ENCODE data around the gene ICAM1. TPM values are rescaled to one million over a fixed set of nuclear protein-coding genes. Genes with fewer than 3 reads are reported as not detected.

Gene ICAM1
- total and polyA plus RNA-seq, 10 of the 15 experiments (the other 5 are each of a cell fraction or from before 2014, with no cell fraction given): 7.6 to 115 (median 60.2) TPM

GRCh38 chr19:10278935-10279334 is 8.0 kb downstream of the ICAM1 start:
- H3K9ac ChIP-seq (ENCODE audit: control insufficient read depth, insufficient read depth, low read length): no peak overlapping the region
- ATAC-seq: no peak
- H3K27me3 ChIP-seq (replicated peaks in 1 of 2; ENCODE audit: control insufficient read depth in 2 of 2, insufficient read depth in 2 of 2, low read length in 1 of 2): no peaks in the 10 kb centered on the region
- peak overlapping the region; percentile 4; the same call in 1 of the 2 replicates for H3K4me2 ChIP-seq (ENCODE audit: control insufficient read depth, insufficient read depth)
- WGBS (ENCODE audit: insufficient coverage, insufficient replicate concordance, low lambda C conversion rate, missing lambda C conversion rate): 31% methylated on average over 1 of the region's 1 CpG
- in situ Hi-C loops (cut with MboI) (no loop called here), intact Hi-C loops (cut with micrococcal nuclease; ENCODE audit: unreplicated experiment) (no loop called here)
- POLR2A ChIA-PET: interaction anchor here (1.1 to 1.8 kb wide), 2 partner anchors 8 to 10 kb away, joined by 4 to 6 read pairs; partner anchors contain the start of genes ICAM1 and ICAM5
- BruUV-seq (replicated peaks): no TSS peak
- peaks cover 44% of the 10 kb centered on the region for H3K79me2 ChIP-seq (ENCODE audit: control insufficient read depth, insufficient read depth, low read length)
- peaks cover 24 to 26% of the 10 kb centered on the region in 2 experiments; a peak in 3 of 4 replicates for H3K36me3 ChIP-seq (ENCODE audit: control insufficient read depth in 2 of 2, insufficient read depth in 2 of 2, low read length in 1 of 2)
- SMC1A ChIA-PET (ENCODE audit: uncharacterized antibody, unreplicated experiment): interaction anchor here (0.9 to 3.1 kb wide), 4 partner anchors 10 to 479 kb away, joined by 3 to 17 read pairs (median 9); partner anchors contain the start of gene ICAM5
- no peak overlapping the region for H3K27ac ChIP-seq (ENCODE audit: control insufficient read depth, insufficient read depth)
- peak overlapping the region; percentile 47 for H3K4me3 ChIP-seq
- no peak overlapping the region for H2AFZ ChIP-seq (ENCODE audit: control insufficient read depth, low read depth, low read length)
- CTCF ChIA-PET: interaction anchor here (1.0 to 2.8 kb wide), 4 partner anchors 10 to 112 kb away, joined by 4 to 11 read pairs (median 6); partner anchors contain the start of gene ICAM5
- peaks cover 5% of the 10 kb centered on the region for H3K4me1 ChIP-seq (ENCODE audit: control insufficient read depth, insufficient read depth, low read length)
- FAIRE-seq: no peak
- DNase-seq (ENCODE audit: low read depth, low spot score): no peak
- RAD21 ChIA-PET (ENCODE audit: unreplicated experiment): interaction anchor here (1.1 to 1.8 kb wide), 2 partner anchors 10 to 112 kb away, joined by 4 to 7 read pairs; partner anchors contain the start of gene ICAM5
- no peaks in the 10 kb centered on the region for H3K9me3 ChIP-seq (replicated peaks; ENCODE audit: control insufficient read depth, insufficient read depth, low read length)
- H4K20me1 ChIP-seq (ENCODE audit: control insufficient read depth, insufficient read depth): peaks cover 4% of the 10 kb centered on the region; the same call in 1 of the 2 replicates
- no peak for TF ChIP-seq TCF12 (IDR thresholded peaks at IDR 0.05; ENCODE audit: low read depth, low read length)
- TF ChIP-seq RAD51 (IDR thresholded peaks at IDR 0.05): no peak
- TF ChIP-seq RAD21 (IDR thresholded peaks at IDR 0.05; ENCODE audit: insufficient read depth, low read depth, low read length): no peak
- no peak for TF ChIP-seq POLR2AphosphoS2 (IDR thresholded peaks at IDR 0.05; ENCODE audit: low read depth, low read length)
- TF ChIP-seq, protein P1, sequence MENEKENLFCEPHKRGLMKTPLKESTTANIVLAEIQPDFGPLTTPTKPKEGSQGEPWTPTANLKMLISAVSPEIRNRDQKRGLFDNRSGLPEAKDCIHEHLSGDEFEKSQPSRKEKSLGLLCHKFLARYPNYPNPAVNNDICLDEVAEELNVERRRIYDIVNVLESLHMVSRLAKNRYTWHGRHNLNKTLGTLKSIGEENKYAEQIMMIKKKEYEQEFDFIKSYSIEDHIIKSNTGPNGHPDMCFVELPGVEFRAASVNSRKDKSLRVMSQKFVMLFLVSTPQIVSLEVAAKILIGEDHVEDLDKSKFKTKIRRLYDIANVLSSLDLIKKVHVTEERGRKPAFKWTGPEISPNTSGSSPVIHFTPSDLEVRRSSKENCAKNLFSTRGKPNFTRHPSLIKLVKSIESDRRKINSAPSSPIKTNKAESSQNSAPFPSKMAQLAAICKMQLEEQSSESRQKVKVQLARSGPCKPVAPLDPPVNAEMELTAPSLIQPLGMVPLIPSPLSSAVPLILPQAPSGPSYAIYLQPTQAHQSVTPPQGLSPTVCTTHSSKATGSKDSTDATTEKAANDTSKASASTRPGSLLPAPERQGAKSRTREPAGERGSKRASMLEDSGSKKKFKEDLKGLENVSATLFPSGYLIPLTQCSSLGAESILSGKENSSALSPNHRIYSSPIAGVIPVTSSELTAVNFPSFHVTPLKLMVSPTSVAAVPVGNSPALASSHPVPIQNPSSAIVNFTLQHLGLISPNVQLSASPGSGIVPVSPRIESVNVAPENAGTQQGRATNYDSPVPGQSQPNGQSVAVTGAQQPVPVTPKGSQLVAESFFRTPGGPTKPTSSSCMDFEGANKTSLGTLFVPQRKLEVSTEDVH (IDR thresholded peaks at IDR 0.05; ENCODE audit: low read depth, partially characterized antibody): no peak
- TF ChIP-seq SMAD5 (IDR thresholded peaks at IDR 0.05; ENCODE audit: low read depth): no peak
- no peak for TF ChIP-seq DPF2 (IDR thresholded peaks at IDR 0.05)
- no peak for TF ChIP-seq ZZZ3 (IDR thresholded peaks at IDR 0.05; ENCODE audit: control insufficient read depth, insufficient read length, low read depth)
- no peak for TF ChIP-seq JUNB (IDR thresholded peaks at IDR 0.05)
- TF ChIP-seq, protein P2, sequence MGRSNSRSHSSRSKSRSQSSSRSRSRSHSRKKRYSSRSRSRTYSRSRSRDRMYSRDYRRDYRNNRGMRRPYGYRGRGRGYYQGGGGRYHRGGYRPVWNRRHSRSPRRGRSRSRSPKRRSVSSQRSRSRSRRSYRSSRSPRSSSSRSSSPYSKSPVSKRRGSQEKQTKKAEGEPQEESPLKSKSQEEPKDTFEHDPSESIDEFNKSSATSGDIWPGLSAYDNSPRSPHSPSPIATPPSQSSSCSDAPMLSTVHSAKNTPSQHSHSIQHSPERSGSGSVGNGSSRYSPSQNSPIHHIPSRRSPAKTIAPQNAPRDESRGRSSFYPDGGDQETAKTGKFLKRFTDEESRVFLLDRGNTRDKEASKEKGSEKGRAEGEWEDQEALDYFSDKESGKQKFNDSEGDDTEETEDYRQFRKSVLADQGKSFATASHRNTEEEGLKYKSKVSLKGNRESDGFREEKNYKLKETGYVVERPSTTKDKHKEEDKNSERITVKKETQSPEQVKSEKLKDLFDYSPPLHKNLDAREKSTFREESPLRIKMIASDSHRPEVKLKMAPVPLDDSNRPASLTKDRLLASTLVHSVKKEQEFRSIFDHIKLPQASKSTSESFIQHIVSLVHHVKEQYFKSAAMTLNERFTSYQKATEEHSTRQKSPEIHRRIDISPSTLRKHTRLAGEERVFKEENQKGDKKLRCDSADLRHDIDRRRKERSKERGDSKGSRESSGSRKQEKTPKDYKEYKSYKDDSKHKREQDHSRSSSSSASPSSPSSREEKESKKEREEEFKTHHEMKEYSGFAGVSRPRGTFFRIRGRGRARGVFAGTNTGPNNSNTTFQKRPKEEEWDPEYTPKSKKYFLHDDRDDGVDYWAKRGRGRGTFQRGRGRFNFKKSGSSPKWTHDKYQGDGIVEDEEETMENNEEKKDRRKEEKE (IDR thresholded peaks at IDR 0.05): no peak
- TF ChIP-seq USF1 (IDR thresholded peaks at IDR 0.05; ENCODE audit: borderline replicate concordance, extremely low read length, insufficient read depth, low read depth, low read length): no peak
- no peak for TF ChIP-seq SKIL (IDR thresholded peaks at IDR 0.05; ENCODE audit: low read depth, poor library complexity, severe bottlenecking)
- no peak for TF ChIP-seq TBL1XR1 (IDR thresholded peaks at IDR 0.05; ENCODE audit: low read depth, low read length)
- no peak for TF ChIP-seq MXI1 (IDR thresholded peaks at IDR 0.05; ENCODE audit: low read depth, low read length)
- TF ChIP-seq SUPT20H (IDR thresholded peaks at IDR 0.05; ENCODE audit: borderline replicate concordance, control insufficient read depth, low read depth, low read length): no peak
- TF ChIP-seq FOXK2 (IDR thresholded peaks at IDR 0.05): no peak

Measured in GM12878 (cell line).